Tibial nerve (tissue), 4 donors: ENCODE results near the gene NTNG1. TPM values are rescaled to one million over a fixed set of nuclear protein-coding genes. Genes with fewer than 3 reads are reported as not detected.

ENCODE experiments used
- DNase-seq, 2 donors: peaks; one replicate each; pipeline ENCODE4 v3.0.0-alpha.2; 2019; ENCODE audit warnings: low spot score in 2 of 2
- H3K27ac ChIP-seq, 4 donors: fragments of 200-600 bp; sonication (generic) in 3 of 4; one replicate each; pipeline ENCODE4 v1.5.1; 2017 to 2019; ENCODE audit warnings: mild to moderate bottlenecking in 1 of 4
- H3K27me3 ChIP-seq, 2 donors: fragments of 200-600 bp; sonication (generic) in 1 of 2; one replicate each; pipeline versions ENCODE4 v1.5.1 to v1.6.0; 2017 to 2019
- H3K36me3 ChIP-seq, 3 donors: fragments of 200-600 bp; sonication (generic); one replicate each; pipeline ENCODE4 v1.5.1; 2018 to 2019
- H3K4me1 ChIP-seq, 4 donors: fragments of 200-600 bp; sonication (generic) in 3 of 4; one replicate each; pipeline ENCODE4 v1.5.1; 2017 to 2019
- H3K4me3 ChIP-seq, 4 donors: fragments of 200-600 bp; sonication (generic) in 3 of 4; one replicate each; pipeline ENCODE4 v1.5.1; 2017 to 2019; ENCODE audit warnings: mild to moderate bottlenecking in 1 of 4, moderate library complexity in 1 of 4
- H3K9me3 ChIP-seq, 4 donors: fragments of 200-600 bp; sonication (generic) in 3 of 4; one replicate each; pipeline ENCODE4 v1.5.1; 2017 to 2019
- EP300 ChIP-seq, 2 donors: sonication (generic); formaldehyde crosslinking; IDR thresholded peaks; one replicate each; pipeline ENCODE4 v1.6.1; 2017; ENCODE audit warnings: antibody characterized with exemption in 2 of 2, mild to moderate bottlenecking in 1 of 2
- POLR2A ChIP-seq, 2 donors: fragments of 450-650 bp; IDR thresholded peaks; one replicate each; pipeline ENCODE4 v1.6.1; 2017; ENCODE audit warnings: antibody characterized with exemption in 2 of 2, mild to moderate bottlenecking in 2 of 2, moderate library complexity in 2 of 2
- WGBS, 2 donors: methylation state at CpG; one replicate each; pipeline ENCODE4 v1.1.5; 2018; 5-methylcytosine and 5-hydroxymethylcytosine counted together
- total RNA-seq, 4 donors: library from RNA; depleted of rRNA; stranded (reverse); fragments of >200 nt; gene quantifications; one replicate each; pipeline ENCODE4 v1.1.0, GENCODE V29; 2016
- TF ChIP-seq, protein P1 (sequence below), 5 experiments: fragments of 200-600 bp in 3 of 5; fragments of 450-650 bp in 2 of 5; sonication (generic) in 3 of 5; IDR thresholded peaks; one replicate each; pipeline ENCODE4 v1.5.1; 2016 to 2019; ENCODE audit warnings: antibody characterized with exemption in 5 of 5, mild to moderate bottlenecking in 3 of 5, moderate library complexity in 2 of 5

Gene NTNG1
- total RNA-seq, 4 donors from 2014 or later = 1.4 to 6.6 (median 3.9) TPM

GRCh38 chr1:107342768-107343167 is 201.9 kb downstream of the NTNG1 start:
- no peaks in the 10 kb centered on the region for H3K27me3 ChIP-seq
- no peak for TF ChIP-seq EP300 (IDR thresholded peaks at IDR 0.05)
- TF ChIP-seq, protein P1, sequence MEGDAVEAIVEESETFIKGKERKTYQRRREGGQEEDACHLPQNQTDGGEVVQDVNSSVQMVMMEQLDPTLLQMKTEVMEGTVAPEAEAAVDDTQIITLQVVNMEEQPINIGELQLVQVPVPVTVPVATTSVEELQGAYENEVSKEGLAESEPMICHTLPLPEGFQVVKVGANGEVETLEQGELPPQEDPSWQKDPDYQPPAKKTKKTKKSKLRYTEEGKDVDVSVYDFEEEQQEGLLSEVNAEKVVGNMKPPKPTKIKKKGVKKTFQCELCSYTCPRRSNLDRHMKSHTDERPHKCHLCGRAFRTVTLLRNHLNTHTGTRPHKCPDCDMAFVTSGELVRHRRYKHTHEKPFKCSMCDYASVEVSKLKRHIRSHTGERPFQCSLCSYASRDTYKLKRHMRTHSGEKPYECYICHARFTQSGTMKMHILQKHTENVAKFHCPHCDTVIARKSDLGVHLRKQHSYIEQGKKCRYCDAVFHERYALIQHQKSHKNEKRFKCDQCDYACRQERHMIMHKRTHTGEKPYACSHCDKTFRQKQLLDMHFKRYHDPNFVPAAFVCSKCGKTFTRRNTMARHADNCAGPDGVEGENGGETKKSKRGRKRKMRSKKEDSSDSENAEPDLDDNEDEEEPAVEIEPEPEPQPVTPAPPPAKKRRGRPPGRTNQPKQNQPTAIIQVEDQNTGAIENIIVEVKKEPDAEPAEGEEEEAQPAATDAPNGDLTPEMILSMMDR (IDR thresholded peaks at IDR 0.05) = no peak
- no peak for TF ChIP-seq POLR2A (IDR thresholded peaks at IDR 0.05)
- WGBS, 2 donors = 74 to 90% methylated on average over 2 of the region's 2 CpGs
- H3K4me3 ChIP-seq = no peak overlapping the region
- H3K27ac ChIP-seq = no peak overlapping the region
- no peak for DNase-seq
- H3K4me1 ChIP-seq = no peaks in the 10 kb centered on the region
- no peaks in the 10 kb centered on the region for H3K9me3 ChIP-seq
- H3K36me3 ChIP-seq = no peaks in the 10 kb centered on the region

DNA sequence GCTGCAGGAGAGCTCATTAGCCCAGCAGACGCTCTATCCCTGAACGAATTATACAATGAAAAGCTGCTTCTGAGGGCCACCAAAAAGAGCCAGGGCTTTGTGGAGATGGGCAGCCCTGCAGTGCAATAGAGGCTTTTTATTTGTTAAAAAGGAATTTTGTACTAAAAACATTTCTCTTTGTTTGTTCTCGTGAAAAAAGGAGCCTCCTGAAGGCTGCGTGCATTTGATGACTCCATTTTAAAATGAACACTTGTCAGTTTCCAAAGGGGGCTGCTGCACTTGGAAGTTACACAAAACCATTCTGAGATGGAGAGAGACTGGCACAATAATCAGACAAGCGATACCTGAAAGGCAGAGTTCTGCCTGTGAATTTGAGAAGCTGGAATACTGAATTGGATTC is 202.8 kb downstream of the NTNG1 start:
- Histone ChIP-seq H3K36me3 (no peaks in the 10 kb centered on the region), H3K4me3 (no peak overlapping the region), H3K27me3 (no peaks in the 10 kb centered on the region), H3K9me3 (no peaks in the 10 kb centered on the region), H3K4me1 (no peaks in the 10 kb centered on the region), H3K27ac (no peak overlapping the region)
- DNase-seq = no peak
- WGBS, 2 donors = 81 to 84% methylated on average over 5 of the region's 5 CpGs
- TF ChIP-seq POLR2A (IDR thresholded peaks at IDR 0.05) (no peak), EP300 (IDR thresholded peaks at IDR 0.05) (no peak)
- TF ChIP-seq, protein P1 (IDR thresholded peaks at IDR 0.05) = no peak

GRCh38 chr1:107344268-107344760 is 203.5 kb downstream of the NTNG1 start:
- WGBS, 2 donors = 49 to 60% methylated on average over 1 of the region's 1 CpG
- TF ChIP-seq, protein P1 (IDR thresholded peaks at IDR 0.05) = no peak
- TF ChIP-seq POLR2A (IDR thresholded peaks at IDR 0.05) (no peak), EP300 (IDR thresholded peaks at IDR 0.05) (no peak)

DNA sequence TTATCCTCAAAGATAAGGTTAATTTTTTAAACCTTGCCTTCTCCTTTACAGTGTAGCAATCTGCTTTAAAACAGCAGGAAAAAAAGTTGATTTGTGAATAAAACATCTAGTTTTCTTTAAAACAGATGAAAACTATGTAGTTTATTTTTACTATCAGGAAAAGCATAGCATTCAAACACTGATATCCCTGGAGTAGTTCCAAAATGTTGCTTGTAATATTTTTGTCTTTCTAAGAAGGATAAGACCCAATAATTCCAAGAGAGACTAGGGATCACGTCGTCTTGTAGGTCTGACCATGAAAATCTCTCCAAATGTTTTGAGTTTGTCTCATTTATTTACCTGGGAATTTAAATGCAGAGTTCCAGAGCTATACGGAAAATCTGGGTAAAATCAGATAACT is 204.0 kb downstream of the NTNG1 start:
- Histone ChIP-seq H3K27ac (no peak overlapping the region), H3K4me1 (no peaks in the 10 kb centered on the region), H3K36me3 (no peaks in the 10 kb centered on the region), H3K9me3 (no peaks in the 10 kb centered on the region), H3K27me3 (no peaks in the 10 kb centered on the region), H3K4me3 (no peak overlapping the region)
- 55 to 59% methylated on average over 3 of the region's 3 CpGs for WGBS, 2 donors
- TF ChIP-seq, protein P1 (IDR thresholded peaks at IDR 0.05) = no peak
- TF ChIP-seq POLR2A (IDR thresholded peaks at IDR 0.05) (no peak), EP300 (IDR thresholded peaks at IDR 0.05) (no peak)
- DNase-seq = no peak

More at GRCh38 chr1:107344268-107344760, 203.5 kb downstream of the NTNG1 start:
- no peaks in the 10 kb centered on the region for H3K27me3 ChIP-seq
- H3K4me1 ChIP-seq = no peaks in the 10 kb centered on the region
- no peak overlapping the region for H3K4me3 ChIP-seq
- no peaks in the 10 kb centered on the region for H3K9me3 ChIP-seq
- no peak for DNase-seq
- H3K27ac ChIP-seq = no peak overlapping the region
- no peaks in the 10 kb centered on the region for H3K36me3 ChIP-seq

DNA sequence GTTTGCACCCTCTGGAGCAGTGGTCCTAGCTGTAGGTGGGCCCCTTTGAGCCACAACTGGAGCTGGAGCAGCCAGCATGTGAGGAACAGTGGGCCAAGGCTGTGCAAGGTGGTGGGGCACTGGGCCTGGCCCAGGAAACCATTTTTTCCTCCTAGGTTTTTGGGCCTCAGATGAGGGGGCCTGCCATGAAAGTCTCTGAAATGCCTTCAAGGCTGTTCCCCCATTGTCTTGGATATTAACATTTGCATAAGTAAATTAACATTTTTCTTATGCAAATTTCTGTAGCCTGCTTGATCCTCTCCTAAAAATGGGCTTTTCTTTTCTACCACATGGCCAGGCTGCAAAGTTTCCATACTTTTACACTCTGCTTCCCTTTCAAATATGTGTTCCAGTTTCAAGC is 212.0 kb downstream of the NTNG1 start:
- Histone ChIP-seq H3K4me1 (no peaks in the 10 kb centered on the region), H3K27me3 (no peaks in the 10 kb centered on the region), H3K4me3 (no peak overlapping the region), H3K9me3 (peaks cover 0 to 10% (median 0%) of the 10 kb centered on the region in 4 donors), H3K27ac (no peak overlapping the region), H3K36me3 (peaks cover 0 to 3% (median 0%) of the 10 kb centered on the region in 3 donors)
- DNase-seq = no peak
- TF ChIP-seq POLR2A (IDR thresholded peaks at IDR 0.05) (no peak), EP300 (IDR thresholded peaks at IDR 0.05) (no peak)
- TF ChIP-seq, protein P1 (IDR thresholded peaks at IDR 0.05) = no peak
